Right lung (tissue), 5 donors: ENCODE results near the gene MDGA2. TPM values are rescaled to one million over a fixed set of nuclear protein-coding genes. Genes with fewer than 3 reads are reported as not detected.

Experiments
- DNase-seq, 2 donors: peaks; one replicate each; pipeline ENCODE4 v3.0.0-alpha.2; 2013
- polyA plus RNA-seq, 5 donors: library from polyadenylated mRNA; unstranded; fragments of 120-200 nt; gene quantifications; one replicate each; pipeline versions ENCODE4 v1.2.1 to v1.2.3, GENCODE V29; 2013; ENCODE audit warnings: inconsistent platforms in 1 of 5, low replicate concordance in 1 of 5; ENCODE audit not compliant: insufficient read length in 5 of 5, insufficient read depth in 1 of 5

Gene MDGA2
- polyA plus RNA-seq, 5 donors, result 0.16 to 0.54 (median 0.37) TPM

DNA sequence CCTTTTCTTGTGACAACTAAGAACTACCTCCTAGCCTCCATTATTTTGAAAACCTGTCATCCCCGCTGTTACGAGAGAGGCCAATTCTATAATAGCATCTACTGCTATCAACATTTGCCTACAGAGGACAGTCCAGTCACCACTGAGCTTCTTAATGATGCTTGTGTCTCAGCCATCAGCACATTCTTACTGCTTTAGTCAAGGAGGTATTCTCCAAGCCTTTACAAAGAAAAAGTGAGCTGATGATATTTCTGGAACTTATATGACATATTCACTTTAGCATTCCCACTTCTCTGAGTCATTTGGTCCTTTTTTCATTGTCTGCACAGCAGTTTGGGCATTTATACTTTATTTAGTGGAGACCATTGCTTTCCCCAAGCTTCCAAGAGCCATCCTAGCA lies 526.1 kb downstream of the MDGA2 start:
- DNase-seq, result no peak

DNA sequence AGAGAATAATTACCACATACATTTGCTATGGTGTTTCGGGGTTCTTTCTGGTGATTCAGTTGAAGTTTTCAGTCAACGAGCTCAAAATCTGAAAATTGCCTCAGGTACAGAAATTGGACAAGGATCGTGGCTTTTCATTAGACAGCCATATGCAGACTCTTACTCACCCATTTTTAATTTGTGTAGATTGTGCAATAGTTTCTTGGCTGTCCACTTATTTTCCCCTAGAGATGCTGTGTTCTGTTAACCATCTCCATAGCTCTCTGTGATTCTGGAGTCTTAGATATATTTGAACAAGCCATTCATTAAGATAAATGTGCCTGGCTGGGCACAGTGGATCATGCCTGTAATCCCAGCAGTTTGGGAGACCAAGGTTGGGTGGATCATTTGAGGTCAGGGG lies 526.7 kb downstream of the MDGA2 start:
- DNase-seq, result no peak

DNA sequence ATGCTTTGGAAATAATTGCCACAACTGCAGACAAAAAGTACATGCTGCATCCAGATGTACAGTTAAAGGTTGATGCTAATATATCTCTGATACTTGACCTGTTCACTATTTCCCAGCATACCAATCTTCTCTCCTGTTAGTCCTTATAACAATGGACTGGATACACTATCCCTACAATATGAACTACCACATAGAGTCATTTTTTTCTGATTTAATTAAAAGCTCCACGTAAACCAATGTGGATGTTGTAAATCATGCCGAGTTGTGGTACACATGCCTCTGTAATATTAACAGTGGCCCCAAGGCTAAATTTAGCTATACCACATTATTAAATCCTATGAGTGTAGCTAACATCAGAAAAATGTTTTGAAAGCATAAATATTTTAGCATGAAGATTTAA lies 554.8 kb downstream of the MDGA2 start:
- DNase-seq, result no peak

DNA sequence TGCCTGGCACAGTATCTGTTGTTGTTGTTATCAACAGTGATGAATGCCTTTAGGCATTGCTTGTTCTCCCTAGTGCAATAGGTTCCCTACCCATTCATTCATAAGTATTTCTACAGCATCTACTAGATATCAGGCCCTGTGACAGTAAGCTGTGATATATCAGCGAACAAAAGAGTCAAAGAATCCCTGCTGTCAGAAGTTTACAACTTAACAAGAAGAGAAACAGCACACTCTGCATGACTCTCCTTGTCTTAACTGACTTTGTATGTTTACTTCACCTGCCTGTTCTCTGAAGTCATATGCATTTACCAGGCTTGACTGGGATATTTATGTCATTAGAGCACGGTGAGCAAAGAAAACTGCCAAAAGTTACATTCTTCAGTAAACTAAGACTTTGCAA lies 571.6 kb downstream of the MDGA2 start:
- DNase-seq, result no peak

DNA sequence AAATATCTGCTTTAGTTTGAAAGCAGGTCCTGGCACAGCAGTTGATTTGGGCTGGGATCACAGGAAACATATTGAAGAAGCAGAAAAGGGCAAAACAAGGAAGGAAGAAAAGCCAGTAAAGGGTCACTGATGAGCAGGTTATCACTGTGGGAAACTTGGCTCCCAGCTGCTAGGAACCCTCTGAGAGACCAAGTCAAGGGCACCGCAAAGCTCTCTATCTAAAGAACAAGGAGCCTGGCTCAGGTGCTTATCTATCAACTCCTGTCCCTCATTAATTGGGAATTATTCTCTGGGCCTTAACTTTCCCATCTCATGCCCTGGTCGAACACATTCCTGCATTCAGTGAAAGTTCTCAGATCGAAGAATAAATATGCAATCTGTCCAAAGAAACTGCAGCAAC lies 572.9 kb downstream of the MDGA2 start:
- DNase-seq, result no peak

DNA sequence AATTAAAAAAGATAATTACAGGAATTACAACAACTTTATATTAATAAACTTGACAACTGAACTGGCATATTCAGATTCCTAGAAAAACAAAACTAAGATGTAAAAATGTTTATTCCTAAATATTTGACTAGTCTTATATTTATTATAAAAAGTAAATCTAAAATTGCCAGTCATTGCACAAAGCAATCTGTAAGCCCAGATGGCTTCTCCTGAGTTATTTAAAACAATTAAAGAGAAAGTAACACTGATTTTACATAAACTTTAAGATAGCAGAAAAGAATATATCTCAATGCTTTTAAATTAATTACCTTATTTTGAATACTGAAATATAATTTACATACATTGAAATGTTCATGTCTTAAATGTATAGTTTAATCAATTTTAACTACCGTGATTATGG lies 589.7 kb downstream of the MDGA2 start:
- DNase-seq, result no peak

DNA sequence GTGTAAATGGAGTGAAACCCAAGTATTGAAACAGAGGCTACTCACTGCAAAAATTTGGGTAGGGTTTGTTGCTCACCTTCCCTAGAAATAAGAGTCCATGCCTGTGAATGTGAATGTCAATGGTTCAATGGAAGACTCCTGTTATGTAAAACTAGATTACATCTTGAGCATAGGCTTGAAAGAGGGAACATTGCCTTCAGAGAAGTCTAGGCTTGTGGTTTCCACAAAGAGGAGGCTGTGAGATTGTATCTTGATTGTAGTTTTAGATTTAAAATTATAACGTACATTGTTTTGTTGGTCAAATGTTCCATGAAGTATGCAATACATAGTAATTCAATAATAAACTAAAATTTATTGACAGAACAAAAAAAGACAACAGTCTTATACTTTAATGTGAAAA lies 610.1 kb downstream of the MDGA2 start:
- DNase-seq, result no peak

DNA sequence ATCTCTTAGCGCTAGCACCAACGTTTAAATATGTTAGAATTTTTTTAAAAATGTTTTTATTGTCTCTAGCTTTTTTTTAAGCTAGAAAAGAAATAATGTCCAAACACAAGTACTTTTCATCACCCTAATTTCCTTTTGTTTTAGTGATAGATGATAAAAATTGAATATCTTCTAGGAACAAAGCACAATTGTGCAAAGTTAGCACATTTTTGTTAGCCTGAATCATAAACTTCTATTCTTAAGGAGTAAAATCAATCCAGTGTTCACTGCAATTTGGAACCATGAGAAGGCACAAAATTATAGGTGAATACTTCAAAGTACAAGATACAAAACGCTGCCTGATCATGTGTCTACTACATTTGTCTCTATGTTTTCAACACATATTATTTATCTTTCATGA lies 615.4 kb downstream of the MDGA2 start:
- DNase-seq, result no peak

DNA sequence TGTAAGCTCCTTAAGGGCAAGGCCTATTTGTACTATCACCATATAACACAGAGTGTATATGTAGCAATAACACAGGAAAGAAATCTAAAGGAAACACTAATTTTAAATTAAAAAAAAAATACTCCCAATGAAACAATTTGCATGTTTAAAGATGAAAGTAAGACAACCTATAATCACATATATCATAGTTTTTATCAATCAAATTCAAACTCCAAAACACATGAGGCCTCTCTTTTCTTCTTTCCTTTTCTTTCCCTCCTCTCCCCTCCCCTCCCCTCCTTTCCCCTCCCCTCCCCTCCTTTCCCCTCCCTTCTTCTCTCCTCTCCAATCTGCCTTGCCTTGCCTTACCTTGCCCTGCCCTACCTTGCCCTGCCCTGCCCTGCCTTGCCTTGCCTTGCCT lies 618.0 kb downstream of the MDGA2 start:
- DNase-seq, result no peak

DNA sequence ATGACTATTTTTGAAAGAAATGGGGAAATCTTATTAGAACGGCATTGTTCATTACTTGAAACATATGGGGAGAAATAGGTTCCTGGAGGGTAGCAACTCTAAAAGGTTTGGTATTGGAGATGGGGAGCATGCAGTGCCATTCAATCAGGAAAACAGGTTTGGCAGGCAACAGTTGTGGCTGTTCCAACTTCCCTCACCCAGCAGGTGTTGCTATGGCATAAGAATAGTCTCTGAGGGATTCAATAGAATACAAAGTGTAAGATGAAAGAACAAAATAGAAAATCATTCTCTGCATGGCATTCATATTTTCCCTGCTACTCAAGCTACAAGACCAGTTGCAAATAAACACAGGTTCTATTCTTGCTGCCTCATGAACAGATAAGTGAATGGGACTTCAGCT lies 630.6 kb downstream of the MDGA2 start:
- DNase-seq, result peak; percentile 14 to 23

DNA sequence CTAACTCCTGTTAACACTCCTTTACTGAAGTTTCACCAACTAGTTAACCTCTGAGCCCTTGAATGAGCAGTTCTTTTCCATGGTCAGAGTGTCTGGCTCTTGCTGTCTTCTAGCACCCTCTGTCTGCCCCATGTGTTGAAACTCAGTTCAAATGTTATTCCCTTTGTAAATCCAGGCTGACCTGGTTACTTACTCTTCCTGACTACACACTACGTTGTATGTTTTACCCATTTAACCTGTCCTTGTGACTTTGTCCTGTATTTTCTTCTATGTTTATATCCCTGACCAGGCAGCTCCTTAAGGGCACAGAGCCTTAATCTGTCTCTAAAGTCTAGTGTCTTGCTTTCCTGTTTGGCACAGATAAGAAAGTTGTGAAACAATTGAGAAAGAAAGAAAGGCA lies 634.9 kb downstream of the MDGA2 start:
- DNase-seq, result peak; percentile 5 to 9

DNA sequence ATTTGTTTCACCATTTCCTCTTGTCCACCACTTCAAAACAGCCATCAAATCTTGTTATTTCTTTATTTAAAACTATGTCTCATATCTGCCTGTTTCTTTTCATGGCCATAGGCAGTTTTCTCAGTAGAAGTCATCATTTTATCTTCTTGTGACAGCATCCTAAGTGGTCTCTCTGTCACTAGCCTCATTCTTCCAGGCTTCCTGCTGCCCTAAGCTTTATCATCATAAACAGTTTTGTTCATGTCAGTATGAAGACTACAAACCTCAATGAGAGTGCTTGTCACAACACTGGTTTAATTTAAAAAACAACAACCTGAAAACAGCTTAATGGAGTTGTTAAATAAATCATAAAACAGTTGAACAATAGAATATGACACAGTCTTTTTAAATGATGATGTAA lies 636.1 kb downstream of the MDGA2 start:
- DNase-seq, result no peak

DNA sequence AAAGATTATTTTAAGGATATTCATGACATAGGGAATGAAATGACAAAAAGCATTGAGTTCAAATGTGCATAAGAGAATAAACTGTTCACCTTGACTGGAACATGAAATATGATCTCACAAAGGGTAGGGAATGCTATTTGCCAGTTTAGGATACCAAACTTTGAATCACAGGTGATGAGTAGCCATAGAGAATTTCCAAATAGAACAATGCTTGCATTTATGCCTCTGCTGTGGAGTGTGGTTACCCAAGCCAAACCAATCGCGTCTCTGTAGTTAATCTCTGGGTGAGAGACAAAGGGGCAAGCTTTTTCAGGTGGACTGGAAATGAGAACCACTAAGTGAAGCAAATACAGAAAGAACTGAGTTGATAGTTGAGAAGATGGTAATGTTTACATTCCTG lies 652.7 kb downstream of the MDGA2 start:
- no peak for DNase-seq

DNA sequence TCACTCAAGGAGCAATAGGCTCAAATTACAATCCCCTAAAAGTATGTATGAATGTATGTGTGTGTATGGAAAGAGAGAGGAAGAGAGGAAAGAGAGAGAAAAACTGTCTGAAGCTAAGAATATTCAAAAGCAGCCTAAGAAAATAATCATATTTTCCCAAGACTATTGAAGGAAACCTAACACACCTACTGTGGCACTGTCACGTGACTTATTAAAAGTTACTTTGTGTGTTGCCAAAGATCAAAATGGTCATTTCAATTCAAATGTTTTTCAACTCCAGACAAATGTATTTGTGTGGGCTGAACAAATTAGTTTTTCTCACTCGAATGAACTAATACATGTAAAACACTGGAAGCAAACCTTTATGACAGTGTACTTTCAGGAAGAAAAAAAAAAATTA lies 654.9 kb downstream of the MDGA2 start:
- no peak for DNase-seq

DNA sequence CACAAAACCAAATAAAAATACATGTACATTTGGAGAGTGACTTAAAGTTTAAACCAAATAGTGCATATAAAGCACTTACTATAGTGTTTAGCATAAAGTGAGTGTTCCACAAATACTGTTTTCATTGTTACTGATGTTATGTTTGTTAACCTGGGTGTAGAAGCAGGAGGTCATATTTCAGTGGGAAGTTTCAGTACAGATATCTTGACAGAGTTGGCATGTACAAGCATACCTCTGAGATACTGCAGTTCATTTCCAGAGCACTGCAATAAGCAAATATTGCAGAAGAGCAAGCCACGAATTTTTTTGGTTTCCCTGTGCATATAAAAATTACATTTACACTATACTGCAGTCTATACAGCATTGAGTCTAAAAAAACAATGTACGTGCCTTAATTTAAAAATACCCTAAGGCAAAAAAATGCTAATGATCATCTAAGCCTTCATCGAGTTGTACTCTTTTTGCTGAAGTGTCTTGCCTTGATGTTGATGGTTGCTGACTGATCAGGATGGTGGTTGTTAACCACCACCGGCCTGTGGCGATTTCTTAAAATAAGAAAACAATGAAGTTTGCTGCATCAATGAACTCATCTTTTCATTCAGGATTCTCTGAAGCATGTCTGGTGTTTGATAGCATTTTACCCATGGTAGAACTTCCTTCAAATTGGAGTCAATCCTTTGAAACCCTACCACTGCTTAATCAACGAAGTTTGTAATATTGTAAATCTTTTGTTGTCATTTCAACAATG lies 662.7 kb downstream of the MDGA2 start:
- peak; percentile 0 for DNase-seq

DNA sequence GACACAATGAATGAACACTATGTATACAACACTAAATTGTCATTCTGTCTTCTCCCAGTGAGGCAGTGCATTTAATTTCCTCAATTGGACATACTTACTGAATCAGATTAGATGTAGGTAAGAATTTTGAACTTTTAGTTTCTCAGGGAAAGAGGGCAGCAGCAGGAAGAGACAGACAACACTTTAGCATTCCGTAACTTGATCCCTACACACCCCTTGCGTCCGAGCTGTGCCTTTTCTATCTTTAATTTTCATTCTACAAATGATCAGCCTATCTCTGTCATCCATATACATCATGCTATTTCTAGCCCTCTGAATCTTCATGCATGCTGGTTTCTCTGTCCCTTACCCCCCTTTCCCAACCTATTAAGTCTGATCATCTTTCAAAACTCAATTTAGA lies 665.8 kb downstream of the MDGA2 start:
- DNase-seq, result no peak

DNA sequence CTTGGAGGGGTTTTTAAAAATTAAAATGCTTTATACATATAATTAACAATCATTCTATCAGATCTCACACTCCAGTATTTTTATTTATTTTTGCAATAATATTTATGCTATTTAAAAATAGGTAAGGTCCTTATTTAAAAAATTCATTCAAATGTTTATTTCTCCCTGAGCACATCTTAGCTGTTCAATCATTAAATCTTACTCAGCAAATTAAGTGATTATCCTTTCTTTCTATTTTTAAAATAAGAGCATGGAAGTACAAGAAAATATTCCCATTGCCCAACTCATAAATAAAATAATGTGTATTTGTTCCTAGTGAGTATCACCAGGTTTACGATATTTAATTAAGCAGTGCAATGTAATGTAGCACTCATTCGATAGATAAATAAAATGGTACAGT lies 666.7 kb downstream of the MDGA2 start:
- no peak for DNase-seq

DNA sequence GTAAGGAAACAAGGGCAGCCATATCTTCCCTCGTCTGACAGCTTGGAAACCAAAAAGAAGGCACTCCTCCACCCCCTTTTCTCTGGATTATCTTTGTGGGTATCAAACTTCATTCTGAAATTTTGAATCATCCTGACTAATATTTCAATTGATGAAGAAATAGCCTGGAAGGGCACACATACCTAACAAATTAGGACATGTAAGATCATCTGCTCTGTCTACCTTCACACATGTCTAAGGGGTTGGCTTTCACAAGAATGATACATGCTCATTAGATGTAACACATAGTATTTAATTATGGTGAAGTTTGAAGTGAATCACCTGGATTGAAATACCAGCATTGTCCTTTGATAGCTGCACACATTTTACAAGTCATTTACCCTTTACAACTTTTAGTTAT lies 675.7 kb downstream of the MDGA2 start:
- DNase-seq, result no peak

DNA sequence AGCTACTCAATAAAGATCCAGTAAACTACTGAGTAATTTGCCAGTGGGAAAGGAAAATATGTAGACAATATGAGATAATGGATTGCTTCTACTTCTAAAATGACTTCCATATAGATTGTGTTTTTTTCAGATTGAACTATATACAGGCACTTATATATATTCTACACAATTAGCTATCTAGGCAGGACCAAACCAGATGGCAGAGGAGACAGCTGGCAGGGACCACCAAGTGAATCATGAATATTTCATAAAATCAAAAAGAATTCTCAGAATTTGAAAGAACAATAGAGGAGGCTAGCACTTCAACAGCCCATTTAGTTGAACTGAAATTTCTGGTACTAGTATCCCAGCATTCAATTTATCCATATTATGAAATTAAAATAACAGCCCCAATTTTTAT lies 685.8 kb downstream of the MDGA2 start:
- no peak for DNase-seq

DNA sequence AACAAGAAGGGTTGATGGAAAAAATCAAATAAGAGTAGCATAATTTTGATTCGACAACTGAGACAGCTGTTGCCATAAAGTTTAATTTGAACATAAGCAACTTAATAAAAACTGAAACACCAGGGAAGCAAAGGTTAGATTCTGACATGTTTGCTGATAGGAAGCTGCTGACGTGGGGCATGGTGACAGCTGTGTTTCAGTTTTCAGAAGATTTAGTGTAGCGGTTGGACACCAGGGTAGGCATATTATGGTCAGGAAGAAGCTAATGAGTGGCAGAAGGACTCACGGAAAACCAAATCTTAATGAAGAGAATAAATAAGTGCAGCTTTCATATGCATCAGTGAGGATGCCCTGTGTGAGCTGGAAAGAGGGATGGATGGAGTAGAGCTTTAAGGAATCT lies 687.1 kb downstream of the MDGA2 start:
- no peak for DNase-seq

DNA sequence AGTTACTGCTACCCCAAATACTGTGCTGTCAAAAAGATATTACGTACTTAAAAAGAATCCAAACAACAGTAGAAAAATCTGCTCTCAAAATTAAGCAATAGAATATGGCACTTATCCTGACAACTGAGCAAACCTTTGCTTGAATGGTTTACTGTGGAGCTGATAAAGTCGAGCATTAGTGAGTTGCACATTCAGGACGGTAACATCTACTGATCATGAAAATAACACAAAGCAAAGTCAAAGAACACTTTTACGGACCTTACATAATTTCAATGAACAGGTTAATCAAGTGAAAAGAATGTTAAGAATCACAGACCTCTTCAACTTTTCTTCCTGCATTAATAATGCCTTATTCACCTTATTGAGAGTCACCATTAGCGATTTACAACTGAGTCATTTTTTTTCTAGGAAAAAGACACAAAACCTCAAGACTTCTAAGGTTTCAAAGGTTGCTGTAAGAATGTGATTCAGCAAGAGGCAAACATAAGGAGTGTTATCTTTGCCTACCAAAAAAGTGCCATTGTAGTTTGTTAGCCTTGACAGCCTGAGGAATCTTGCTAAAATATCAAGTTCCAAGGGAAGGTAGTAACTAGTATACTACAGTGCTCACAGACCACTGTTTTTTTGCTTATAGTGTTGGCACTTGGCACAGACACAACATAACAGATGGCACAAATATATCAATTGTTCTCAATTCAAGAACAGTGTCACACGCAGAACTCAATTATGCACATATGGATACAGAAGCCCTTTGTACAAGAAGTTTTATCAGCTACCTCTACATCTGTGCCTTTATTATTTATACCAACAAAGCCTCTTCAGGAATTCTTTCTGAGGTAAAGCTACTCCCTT lies 689.6 kb downstream of the MDGA2 start:
- DNase-seq, result no peak

DNA sequence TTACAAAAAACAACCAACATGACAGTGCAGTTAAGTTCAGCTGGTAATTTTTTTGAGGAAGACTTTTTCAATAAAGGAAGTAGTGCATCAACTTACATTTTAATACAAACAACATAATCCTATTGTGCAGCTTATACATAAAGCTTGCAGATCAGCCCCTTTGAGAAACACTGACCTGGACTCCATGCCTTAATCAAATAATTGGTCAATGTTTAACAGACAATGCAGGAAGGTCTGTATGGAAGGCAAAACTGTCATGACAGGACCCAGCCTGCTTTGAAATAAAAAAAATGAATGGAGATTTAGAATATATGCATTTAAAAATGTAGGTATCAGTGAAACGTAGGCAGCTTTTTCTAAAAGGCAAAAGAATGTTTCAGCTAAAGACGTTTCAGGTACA lies 702.1 kb downstream of the MDGA2 start:
- no peak for DNase-seq

DNA sequence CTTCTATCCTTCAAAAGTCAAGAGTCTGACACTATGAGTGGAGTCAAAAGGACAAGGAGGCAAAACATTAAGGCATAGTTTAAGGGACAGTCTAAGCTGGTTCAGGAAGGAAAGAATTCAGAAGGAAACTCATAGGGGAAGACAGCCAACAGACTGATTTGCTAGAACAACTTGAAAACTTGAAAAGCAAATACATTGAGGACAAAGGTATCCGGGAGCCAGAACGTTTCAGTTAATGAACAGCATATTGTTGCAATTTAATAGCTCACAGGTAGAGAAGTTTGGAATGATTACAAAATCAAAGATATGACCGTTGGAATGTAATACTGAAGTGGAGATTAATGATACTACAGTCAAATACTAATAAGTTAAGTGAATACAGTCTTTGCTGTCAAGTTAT lies 711.0 kb downstream of the MDGA2 start:
- peak; percentile 20 to 31 for DNase-seq

DNA sequence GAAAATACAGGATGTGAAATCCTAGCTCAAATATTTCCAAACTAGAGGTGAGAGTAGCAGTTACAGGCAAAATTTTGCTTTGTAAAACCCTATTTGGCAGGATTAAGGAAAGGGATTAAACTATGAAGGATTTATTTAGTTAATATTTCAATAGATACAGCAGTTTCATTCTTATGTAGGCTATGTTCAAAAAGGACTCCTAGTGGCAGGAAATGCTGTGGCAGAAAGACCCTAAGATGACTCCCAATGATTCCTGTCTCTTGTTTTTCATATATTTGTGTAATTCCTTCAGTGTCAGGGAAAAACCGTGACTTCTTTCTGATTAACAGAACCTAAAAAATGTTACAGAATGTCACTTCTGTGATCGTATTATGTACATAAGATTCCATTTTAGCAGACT lies 724.3 kb downstream of the MDGA2 start:
- no peak for DNase-seq
